ENCODE data around the gene AFMID.

The AFMID gene

GRCh38 chr17:78237401-78238012 is 50.3 kb downstream of the AFMID start:
- H3K4me3 ChIP-seq (ENCODE audit: low read length), result no peak overlapping the region
- DNase-seq (ENCODE audit: low read depth), result no peak
- no peak for TF ChIP-seq CTCF (conservative IDR thresholded peaks at IDR 0.05; ENCODE audit: low read depth, low read length)

GRCh38 chr17:78238823-78239488 is 51.8 kb downstream of the AFMID start:
- DNase-seq (ENCODE audit: low read depth), result no peak
- H3K4me3 ChIP-seq (ENCODE audit: low read length), result no peak overlapping the region
- TF ChIP-seq CTCF (conservative IDR thresholded peaks at IDR 0.05; ENCODE audit: low read depth, low read length), result no peak

GRCh38 chr17:78239489-78239931 is 52.3 kb downstream of the AFMID start:
- H3K4me3 ChIP-seq (ENCODE audit: low read length), result no peak overlapping the region
- DNase-seq (ENCODE audit: low read depth), result no peak
- TF ChIP-seq CTCF (conservative IDR thresholded peaks at IDR 0.05; ENCODE audit: low read depth, low read length), result no peak

GRCh38 chr17:78240012-78240655 is 53.0 kb downstream of the AFMID start:
- TF ChIP-seq CTCF (conservative IDR thresholded peaks at IDR 0.05; ENCODE audit: low read depth, low read length), result no peak
- no peak overlapping the region for H3K4me3 ChIP-seq (ENCODE audit: low read length)
- DNase-seq (ENCODE audit: low read depth), result no peak

GRCh38 chr17:78240839-78241238 is 53.7 kb downstream of the AFMID start:
- no peak for TF ChIP-seq CTCF (conservative IDR thresholded peaks at IDR 0.05; ENCODE audit: low read depth, low read length)
- DNase-seq (ENCODE audit: low read depth), result no peak
- no peak overlapping the region for H3K4me3 ChIP-seq (ENCODE audit: low read length)

GRCh38 chr17:78241277-78242023 is 54.3 kb downstream of the AFMID start:
- TF ChIP-seq CTCF (conservative IDR thresholded peaks at IDR 0.05; ENCODE audit: low read depth, low read length), result no peak
- no peak for DNase-seq (ENCODE audit: low read depth)
- H3K4me3 ChIP-seq (ENCODE audit: low read length), result no peak overlapping the region
